Mesodermal cell (in vitro differentiated cells): ENCODE results near the gene RADIL.

ENCODE experiments used
- H3K27ac ChIP-seq: 2 replicates; pipeline ENCODE4 v1.7.0; 2013; ENCODE audit warnings: mild to moderate bottlenecking, low read depth, low read length, moderate library complexity; ENCODE audit not compliant: severe bottlenecking
- H3K36me3 ChIP-seq: 2 replicates; pipeline ENCODE4 v1.7.1; 2013; ENCODE audit warnings: mild to moderate bottlenecking, low read length, moderate library complexity; ENCODE audit not compliant: control insufficient read depth, insufficient read depth
- H3K4me1 ChIP-seq: one replicate; pipeline ENCODE4 v1.7.1; 2013; ENCODE audit warnings: mild to moderate bottlenecking, low read length; ENCODE audit not compliant: insufficient read depth, control insufficient read depth, poor library complexity, severe bottlenecking
- H3K4me3 ChIP-seq: 2 replicates; pipeline ENCODE4 v1.7.0; 2013; ENCODE audit warnings: low read length, control low read depth, mild to moderate bottlenecking; ENCODE audit not compliant: insufficient read depth, poor library complexity, severe bottlenecking; ENCODE audit errors: extremely low read depth
- H3K9me3 ChIP-seq: 2 replicates; pipeline ENCODE4 v1.7.1; 2013; ENCODE audit warnings: mild to moderate bottlenecking, low read length, moderate library complexity; ENCODE audit not compliant: control insufficient read depth
- WGBS, 2 experiments: methylation state at CpG; one replicate each; pipeline ENCODE4 v1.1.5; 2013; ENCODE audit warnings: missing lambda C conversion rate in 2 of 2; ENCODE audit not compliant: insufficient coverage in 2 of 2; 5-methylcytosine and 5-hydroxymethylcytosine counted together

RADIL gene

DNA sequence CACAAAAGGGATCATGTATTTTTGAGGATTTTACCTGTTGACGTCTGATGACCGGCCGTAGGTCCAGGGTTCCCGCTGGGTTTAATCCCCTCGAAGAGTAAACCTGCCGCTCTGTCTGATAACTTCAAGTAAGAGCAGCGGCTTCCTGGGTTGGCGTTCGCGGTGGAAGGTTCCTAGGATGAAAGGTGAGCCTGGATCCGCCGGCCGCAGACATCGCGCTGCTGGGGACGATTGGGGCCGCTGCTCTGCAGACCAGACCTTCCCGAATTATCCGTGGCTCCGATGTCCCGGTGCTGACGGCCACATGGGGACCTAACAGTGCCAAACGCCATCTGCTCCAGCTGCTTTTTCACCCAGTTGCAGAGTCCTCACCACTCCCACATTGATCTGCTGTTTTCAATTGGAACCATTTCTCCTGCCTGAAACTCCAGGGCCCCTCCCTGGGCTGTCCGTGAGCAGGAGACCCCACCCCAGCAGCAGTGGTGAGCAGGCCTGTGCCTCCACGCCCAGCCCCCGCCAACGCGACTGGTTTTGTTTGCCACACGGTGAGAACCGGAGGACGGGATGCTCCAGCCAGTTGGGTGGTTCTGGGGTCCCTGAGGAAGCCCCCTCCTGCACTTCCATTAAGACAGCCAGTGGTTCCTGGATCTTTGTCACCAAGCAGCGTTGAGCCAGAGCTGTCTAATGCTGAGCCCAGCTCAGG lies 120.3 kb downstream of the RADIL start:
- Histone ChIP-seq H3K27ac (no peak overlapping the region), H3K36me3 (peaks cover 91% of the 10 kb centered on the region), H3K4me3 (no peak overlapping the region), H3K4me1 (no peaks in the 10 kb centered on the region), H3K9me3 (no peaks in the 10 kb centered on the region)
- 95 to 97% methylated on average over 25 to 28 of the region's 32 CpGs for WGBS, 2 experiments

GRCh38 chr7:4762121-4763055 lies 121.1 kb downstream of the RADIL start:
- Histone ChIP-seq H3K4me1 (no peaks in the 10 kb centered on the region), H3K9me3 (no peaks in the 10 kb centered on the region), H3K4me3 (no peak overlapping the region), H3K27ac (no peak overlapping the region), H3K36me3 (peaks cover 94% of the 10 kb centered on the region)
- WGBS, 2 experiments, result 95 to 96% methylated on average over 31 to 51 of the region's 54 CpGs

GRCh38 chr7:4760952-4761351 lies 122.6 kb downstream of the RADIL start:
- Histone ChIP-seq H3K36me3 (peaks cover 94% of the 10 kb centered on the region), H3K9me3 (no peaks in the 10 kb centered on the region), H3K27ac (no peak overlapping the region), H3K4me1 (no peaks in the 10 kb centered on the region), H3K4me3 (no peak overlapping the region)
- 92 to 95% methylated on average over 24 to 26 of the region's 26 CpGs for WGBS, 2 experiments

DNA sequence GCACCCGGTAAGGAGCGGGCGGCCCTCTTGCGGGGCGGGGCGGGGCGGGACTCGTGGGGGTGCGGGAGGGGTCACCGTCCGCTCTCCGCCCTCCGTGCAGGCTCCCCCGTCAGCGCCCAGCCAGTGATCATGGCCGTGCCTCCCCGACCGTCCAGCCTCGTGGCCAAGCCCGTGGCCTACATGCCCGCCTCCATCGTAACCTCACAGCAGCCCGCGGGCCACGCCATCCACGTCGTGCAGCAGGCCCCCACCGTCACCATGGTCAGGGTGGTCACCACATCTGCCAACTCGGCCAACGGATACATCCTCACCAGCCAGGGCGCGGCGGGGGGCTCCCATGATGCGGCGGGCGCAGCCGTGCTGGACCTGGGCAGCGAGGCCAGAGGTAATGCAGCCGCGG lies 124.3 kb downstream of the RADIL start:
- Histone ChIP-seq H3K9me3 (no peaks in the 10 kb centered on the region), H3K4me1 (no peaks in the 10 kb centered on the region), H3K27ac (no peak overlapping the region), H3K36me3 (peaks cover 94% of the 10 kb centered on the region), H3K4me3 (no peak overlapping the region)
- WGBS, 2 experiments, result 95 to 97% methylated on average over 36 to 40 of the region's 40 CpGs

DNA sequence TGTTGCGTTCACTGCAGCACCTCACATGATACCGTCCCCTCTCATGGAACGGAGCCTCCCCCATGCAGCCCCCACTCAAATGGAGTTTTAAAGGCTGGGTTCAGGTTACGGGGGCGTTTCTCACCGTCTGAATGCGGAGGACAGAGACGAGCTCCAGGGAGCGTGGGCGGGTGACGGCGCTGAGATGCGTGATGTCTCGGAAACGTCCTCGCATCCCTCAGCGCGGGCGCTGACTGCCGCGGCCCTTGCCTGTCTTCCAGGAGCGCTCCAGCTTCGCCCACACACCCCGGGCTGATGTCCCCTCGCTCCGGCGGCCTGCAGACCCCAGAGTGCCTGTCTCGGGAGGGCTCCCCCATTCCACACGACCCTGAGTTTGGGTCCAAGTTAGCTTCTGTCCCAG lies 124.7 kb downstream of the RADIL start:
- Histone ChIP-seq H3K27ac (no peak overlapping the region), H3K9me3 (no peaks in the 10 kb centered on the region), H3K4me3 (no peak overlapping the region), H3K36me3 (peaks cover 93% of the 10 kb centered on the region), H3K4me1 (no peaks in the 10 kb centered on the region)
- 96 to 97% methylated on average over 29 of the region's 29 CpGs for WGBS, 2 experiments

DNA sequence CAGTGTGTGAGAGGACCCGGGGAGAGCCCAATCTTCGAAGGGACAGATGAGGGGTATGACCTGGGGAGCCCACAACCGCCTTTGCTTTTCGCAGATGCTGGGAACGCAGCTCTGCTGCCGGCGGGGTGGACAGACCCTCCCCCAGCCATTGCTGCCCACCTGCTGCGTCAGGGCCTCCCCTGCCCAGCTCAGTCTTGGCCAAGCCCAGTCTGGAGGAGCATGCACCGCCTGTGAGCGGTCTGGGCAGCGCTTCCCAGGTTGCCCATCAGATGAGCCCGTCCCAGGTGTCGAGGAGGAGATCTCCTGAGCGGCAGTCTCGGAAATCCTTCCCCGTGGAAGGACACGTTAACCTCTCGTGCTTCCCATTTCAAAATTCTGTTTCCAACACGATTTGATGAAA lies 125.4 kb downstream of the RADIL start:
- Histone ChIP-seq H3K4me3 (no peak overlapping the region), H3K4me1 (no peaks in the 10 kb centered on the region), H3K27ac (no peak overlapping the region), H3K36me3 (peaks cover 87% of the 10 kb centered on the region), H3K9me3 (no peaks in the 10 kb centered on the region)
- 90 to 94% methylated on average over 18 to 19 of the region's 19 CpGs for WGBS, 2 experiments

- 96 to 100% methylated on average over 23 to 24 of the region's 24 CpGs for WGBS, 2 experiments
- Histone ChIP-seq H3K4me3 (no peak overlapping the region), H3K4me1 (peaks cover 7% of the 10 kb centered on the region), H3K9me3 (no peaks in the 10 kb centered on the region), H3K27ac (no peak overlapping the region), H3K36me3 (peaks cover 83% of the 10 kb centered on the region)
Measured at GRCh38 chr7:4755045-4755444, 128.5 kb downstream of the RADIL start.

GRCh38 chr7:4754433-4755010 lies 129.0 kb downstream of the RADIL start:
- Histone ChIP-seq H3K36me3 (peaks cover 83% of the 10 kb centered on the region), H3K4me3 (no peak overlapping the region), H3K4me1 (peaks cover 7% of the 10 kb centered on the region), H3K9me3 (no peaks in the 10 kb centered on the region), H3K27ac (no peak overlapping the region)
- 93 to 98% methylated on average over 32 to 33 of the region's 36 CpGs for WGBS, 2 experiments

- no peak overlapping the region for H3K27ac ChIP-seq
- H3K4me3 ChIP-seq, result no peak overlapping the region
- H3K36me3 ChIP-seq, result peaks cover 82% of the 10 kb centered on the region
- peaks cover 7% of the 10 kb centered on the region for H3K4me1 ChIP-seq
- no peaks in the 10 kb centered on the region for H3K9me3 ChIP-seq
- 65 to 73% methylated on average over 16 to 28 of the region's 31 CpGs for WGBS, 2 experiments
Measured at GRCh38 chr7:4753598-4754432, 129.7 kb downstream of the RADIL start.

GRCh38 chr7:4751398-4751947 lies 132.0 kb downstream of the RADIL start:
- H3K4me3 ChIP-seq, result no peak overlapping the region
- no peaks in the 10 kb centered on the region for H3K9me3 ChIP-seq
- 93 to 95% methylated on average over 18 to 19 of the region's 20 CpGs for WGBS, 2 experiments
- H3K36me3 ChIP-seq, result peaks cover 81% of the 10 kb centered on the region
- H3K27ac ChIP-seq, result no peak overlapping the region
- H3K4me1 ChIP-seq, result peaks cover 20% of the 10 kb centered on the region
